K562 (cell line): ENCODE results near the gene SLC10A3. TPM values are rescaled to one million over a fixed set of nuclear protein-coding genes. Genes with fewer than 3 reads are reported as not detected.
A peak's percentile ranks its signal among the peaks of the same experiment; 100 is the strongest.

ENCODE experiments used
- ATAC-seq: fragments of 200-7000 bp; cut with Tn5 transposase; 3 replicates; pipeline ENCODE4 v1.9.1; 2020; ENCODE audit warnings: moderate library complexity
- BruUV-seq: library from RNA; stranded (reverse); fragments of 400-500 nt; replicated peaks from 2 replicates; lab custom pipeline; 2021; lab: Mats Ljungman, UMichigan
- CTCF ChIA-PET: fragments of 300-600 bp; formaldehyde crosslinking; extraction: SDS; loops from one replicate; lab custom pipeline; 2021; ENCODE audit warnings: low intra/inter-chr PET ratio; lab: Yijun Ruan, JAX
- POLR2A ChIA-PET: fragments of 300-600, 350-650 bp; sonication (Branson Sonifier 250); formaldehyde crosslinking; extraction: SDS; loops from one replicate; lab custom pipeline; 2021; ENCODE audit warnings: antibody characterized with exemption, inconsistent platforms; lab: Yijun Ruan, JAX
- DNase-seq, 4 experiments: peaks; one replicate each; pipeline versions ENCODE4 v3.0.0 to v3.0.0-alpha.2; 2011 to 2018; ENCODE audit warnings: low spot score in 3 of 4, mixed read lengths in 3 of 4; ENCODE audit errors: extremely low read depth in 1 of 4
- FAIRE-seq: peaks from 2 replicates; lab custom pipeline; 2011; peaks lifted over from hg19 to GRCh38; lab: Jason Lieb, UNC
- H2AFZ ChIP-seq: 2 replicates; pipeline ENCODE4 v1.6.0; 2011; ENCODE audit warnings: low read depth, low read length, control low read depth, inconsistent platforms
- H3K27ac ChIP-seq: fragments of 200-600 bp; 3 replicates; pipeline ENCODE4 v1.8.0; 2011; ENCODE audit warnings: low read depth, mild to moderate bottlenecking, control low read depth, inconsistent platforms, low read length, moderate library complexity, mixed read lengths; ENCODE audit errors: extremely low read depth
- H3K27me3 ChIP-seq, 2 experiments: fragments of 300-600 bp in 1 of 2; 2 replicates in 1 of 2; 3 replicates in 1 of 2; pipeline versions ENCODE4 v1.6.0 to v1.8.0; 2011; ENCODE audit warnings: inconsistent platforms in 2 of 2, low read length in 2 of 2, mild to moderate bottlenecking in 1 of 2, mixed read lengths in 1 of 2, moderate library complexity in 1 of 2; ENCODE audit not compliant: control insufficient read depth in 2 of 2, insufficient read depth in 2 of 2
- H3K36me3 ChIP-seq: fragments of 300-600 bp; 3 replicates; pipeline ENCODE4 v1.8.0; 2011; ENCODE audit warnings: mild to moderate bottlenecking, low read length, inconsistent platforms; ENCODE audit not compliant: control insufficient read depth, insufficient read depth
- H3K4me1 ChIP-seq, 2 experiments: fragments of 200-600 bp in 1 of 2; replicated peaks in 1 of 2; 2 replicates in 1 of 2; 3 replicates in 1 of 2; pipeline versions ENCODE4 v1.5.1 to v1.8.0; 2011; ENCODE audit warnings: inconsistent platforms in 2 of 2, low read length in 2 of 2, mild to moderate bottlenecking in 1 of 2, mixed read lengths in 1 of 2, moderate library complexity in 1 of 2; ENCODE audit not compliant: control insufficient read depth in 2 of 2, insufficient read depth in 2 of 2
- H3K4me2 ChIP-seq: 2 replicates; pipeline ENCODE4 v1.6.1; 2011; ENCODE audit warnings: low read length, control low read depth, inconsistent platforms, mixed read lengths; ENCODE audit not compliant: insufficient read depth
- H3K4me3 ChIP-seq: fragments of 200-600 bp; sonication (generic), shearing (Covaris generic); 2 replicates; pipeline ENCODE4 v1.5.1; 2016; ENCODE audit warnings: control low read depth, inconsistent platforms
- H3K79me2 ChIP-seq: fragments of 200-600 bp; 3 replicates; pipeline ENCODE4 v1.8.0; 2011; ENCODE audit warnings: low read length, inconsistent platforms; ENCODE audit not compliant: control insufficient read depth, insufficient read depth
- H3K9ac ChIP-seq, 2 experiments: 2 replicates each; pipeline versions ENCODE4 v1.6.0 to v1.6.1; 2011; ENCODE audit warnings: low read depth in 2 of 2, low read length in 2 of 2, control low read depth in 1 of 2, inconsistent platforms in 1 of 2, mild to moderate bottlenecking in 1 of 2, mixed read lengths in 1 of 2; ENCODE audit not compliant: insufficient read depth in 1 of 2
- H3K9me1 ChIP-seq: one replicate; pipeline ENCODE4 v1.6.0; 2011; ENCODE audit warnings: inconsistent platforms, mild to moderate bottlenecking, low read length, moderate library complexity; ENCODE audit not compliant: control insufficient read depth, insufficient read depth
- H3K9me3 ChIP-seq: replicated peaks from 2 replicates; pipeline ENCODE4 v1.5.1; 2011; ENCODE audit warnings: low read depth, low read length, inconsistent platforms; ENCODE audit not compliant: control insufficient read depth, insufficient read depth
- H4K20me1 ChIP-seq: replicated peaks from 2 replicates; pipeline ENCODE4 v1.6.1; 2011; ENCODE audit warnings: low read length, inconsistent platforms, mixed read lengths; ENCODE audit not compliant: control insufficient read depth, insufficient read depth
- DMBX1 ChIP-seq: fragments of 250-450 bp; sonication (Bioruptor Pico); IDR thresholded peaks from 2 replicates; pipeline ENCODE4 v1.8.0; 2022; ENCODE audit warnings: inconsistent platforms, mild to moderate bottlenecking, moderate library complexity, borderline replicate concordance
- GABPA ChIP-seq: fragments of 200-800 bp; sonication (Bioruptor generic); conservative IDR thresholded peaks from 2 replicates; pipeline ENCODE4 v1.6.1; 2016; ENCODE audit warnings: low read depth, missing genetic modification characterization, missing compliant biosample characterization
- POLR2A ChIP-seq: fragments of 450-650 bp; conservative IDR thresholded peaks from 2 replicates; pipeline ENCODE4 v1.6.1; 2016
- SUPT5H ChIP-seq: fragments of 450-650 bp; IDR thresholded peaks from 2 replicates; pipeline ENCODE4 v1.6.1; 2016
- TOE1 ChIP-seq, 2 experiments: fragments of 450-650 bp in 1 of 2; sonication (generic) in 1 of 2; formaldehyde crosslinking in 1 of 2; IDR thresholded peaks; 2 replicates each; pipeline versions ENCODE4 v1.7.1 to v1.8.0; 2016 to 2022; ENCODE audit warnings: borderline replicate concordance in 2 of 2, mild to moderate bottlenecking in 2 of 2, antibody characterized with exemption in 1 of 2, inconsistent platforms in 1 of 2, low read depth in 1 of 2, missing genetic modification reagents in 1 of 2, moderate library complexity in 1 of 2
- TRIM25 ChIP-seq: fragments of 450-650 bp; IDR thresholded peaks from 2 replicates; pipeline ENCODE4 v1.7.0; 2016; ENCODE audit warnings: borderline replicate concordance
- USF2 ChIP-seq: sonication (generic); formaldehyde crosslinking; IDR thresholded peaks from 2 replicates; pipeline ENCODE4 v1.5.0; 2020; ENCODE audit warnings: missing genetic modification reagents
- VEZF1 ChIP-seq: fragments of 200-800 bp; sonication (Bioruptor generic); IDR thresholded peaks from 2 replicates; pipeline ENCODE4 v1.6.1; 2017; ENCODE audit warnings: missing genetic modification characterization, missing compliant biosample characterization
- ZNF408 ChIP-seq: fragments of 250-450 bp; sonication (Bioruptor Pico); IDR thresholded peaks from 2 replicates; pipeline ENCODE4 v1.4.0; 2020; ENCODE audit warnings: low read depth, mild to moderate bottlenecking, moderate library complexity
- ZNF57 ChIP-seq: fragments of 450-650 bp; formaldehyde crosslinking; IDR thresholded peaks from 2 replicates; pipeline ENCODE4 v1.4.0; 2020; ENCODE audit warnings: mild to moderate bottlenecking, moderate library complexity
- ZNF764 ChIP-seq: fragments of 250-450 bp; sonication (Bioruptor Pico); IDR thresholded peaks from 2 replicates; pipeline ENCODE4 v1.4.0; 2020; ENCODE audit warnings: low read depth, mild to moderate bottlenecking, moderate library complexity
- WGBS: fragments of 100-300 bp; shearing (Covaris generic); methylation state at CpG from one replicate; pipeline ENCODE4 v1.1.6; 2016; ENCODE audit warnings: low coverage, mixed read lengths; ENCODE audit not compliant: insufficient coverage; ENCODE audit errors: missing lambda C conversion rate; 5-methylcytosine and 5-hydroxymethylcytosine counted together
- in situ Hi-C: fragments of 300-500 bp; cut with MboI; formaldehyde crosslinking; loops from 4 replicates; pipeline ENCODE4 v1.15.0; 2018; ENCODE audit warnings: inconsistent platforms, mixed read lengths
- intact Hi-C: fragments of 100-400 bp; cut with micrococcal nuclease; formaldehyde crosslinking; loops from 2 replicates; pipeline ENCODE4 v1.14.2; 2022
- polyA plus RNA-seq, 8 experiments: library from polyadenylated mRNA; depleted of rRNA in 4 of 8; stranded (reverse) in 5 of 8; unstranded in 3 of 8; fragments of >200 nt; fragmentation: Nextera tagmentation in 2 of 8; fragmentation: Illumina TruSeq in 1 of 8; extraction: Ambion mirVana in 2 of 8; extraction: Trizol in 1 of 8; gene quantifications; 2 replicates each; pipeline versions ENCODE4 v1.2.1 to v1.2.3, GENCODE V29; 2011 to 2014; ENCODE audit warnings: inconsistent platforms in 1 of 8, missing spikeins in 1 of 8
- total RNA-seq, 7 experiments: library from RNA; depleted of rRNA in 6 of 7; stranded (reverse); fragments of >200 nt in 6 of 7; fragmentation: Illumina TruSeq in 2 of 7; extraction: Trizol in 2 of 7; gene quantifications; 2 replicates each; pipeline versions ENCODE4 v1.2.1 to v1.2.3, GENCODE V29; 2011 to 2021; ENCODE audit warnings: low replicate concordance in 1 of 7

SLC10A3 gene
- total and polyA plus RNA-seq, 9 of the 15 experiments (the other 6 are each of a cell fraction or from before 2014, with no cell fraction given): 5.2 to 30.6 (median 16.7) TPM

GRCh38 chrX:154477891-154478477 is 12.4 kb downstream of the SLC10A3 start (continued):
- TF ChIP-seq ZNF408 (CRISPR knock-in tag) (no peak), DMBX1 (no peak), GABPA (tag) (no peak), VEZF1 (CRISPR knock-in tag) (no peak)
- TF ChIP-seq, all 486 proteins: peak for 4

- Histone ChIP-seq H3K27ac (no peak overlapping the region), H2AFZ (no peak overlapping the region), H3K9me1 (no peaks in the 10 kb centered on the region), H3K4me2 (no peak overlapping the region), H4K20me1 (no peaks in the 10 kb centered on the region), H3K9me3 (no peaks in the 10 kb centered on the region), H3K79me2 (peaks cover 11% of the 10 kb centered on the region), H3K4me3 (no peak overlapping the region), H3K9ac (peak overlapping the region in 1 of 2 experiments; percentile 18; a peak in 1 of 4 replicates), H3K36me3 (peaks cover 11% of the 10 kb centered on the region; the same call in 2 of the 3 replicates), H3K4me1 (peaks cover 17 to 35% of the 10 kb centered on the region in 2 experiments), H3K27me3 (no peaks in the 10 kb centered on the region)
- BruUV-seq: no TSS peak
- ATAC-seq: no peak
- WGBS: 71% methylated on average over 7 of the region's 8 CpGs
- in situ Hi-C loops: no loop called here
- ChIA-PET POLR2A (interaction anchor here (1.0 to 1.7 kb wide), 3 partner anchors 9 to 13 kb away, joined by 3 to 9 read pairs (median 5); no protein-coding TSS in a partner anchor), CTCF (no interaction called here)
- intact Hi-C loops: loop anchor here (5.0 kb wide), 1 partner anchor 50 kb away; the partner anchor contains the start of gene ATP6AP1
- no peak for FAIRE-seq
- peak; percentile 37; the same call in 1 of the 2 replicates for TF ChIP-seq POLR2A
- no peak for TF ChIP-seq USF2 (CRISPR knock-in tag)
- no peak for TF ChIP-seq TOE1 (IDR thresholded peaks at IDR 0.05; ENCODE audit: borderline replicate concordance)
- TF ChIP-seq TOE1 (CRISPR knock-in tag; IDR thresholded peaks at IDR 0.05; ENCODE audit: borderline replicate concordance, low read depth): no peak
- TF ChIP-seq TRIM25: no peak
- TF ChIP-seq ZNF764: no peak
- TF ChIP-seq ZNF57 (CRISPR knock-in tag): no peak
- TF ChIP-seq SUPT5H: peak; percentile 32; the same call in 1 of the 2 replicates
- DNase-seq: no peak
Observed at GRCh38 chrX:154476821-154477220, 13.6 kb downstream of the SLC10A3 start.
